ENCODE data around the gene LCNL1. TPM values are rescaled to one million over a fixed set of nuclear protein-coding genes. Genes with fewer than 3 reads are reported as not detected.

LCNL1 gene
- total RNA-seq, 1 donor from 2014 or later = 11.7 TPM

- TF ChIP-seq CTCF (IDR thresholded peaks at IDR 0.05; ENCODE audit: borderline replicate concordance) = no peak
- Histone ChIP-seq H3K27ac (replicated peaks) (no peak overlapping the region), H3K4me1 (peaks cover 21% of the 10 kb centered on the region), H3K36me3 (no peaks in the 10 kb centered on the region), H3K4me3 (no peak overlapping the region), H3K27me3 (ENCODE audit: low read depth) (no peaks in the 10 kb centered on the region), H3K9me3 (replicated peaks) (no peaks in the 10 kb centered on the region)
- DNase-seq = no peak
- intact Hi-C loops (cut with micrococcal nuclease) = no loop called here
Measured at GRCh38 chr9:136956604-136957003, 26.2 kb upstream of the LCNL1 start.

- DNase-seq = no peak
- TF ChIP-seq CTCF (IDR thresholded peaks at IDR 0.05; ENCODE audit: borderline replicate concordance) = no peak
- no peaks in the 10 kb centered on the region for H3K27me3 ChIP-seq (ENCODE audit: low read depth)
- no peaks in the 10 kb centered on the region for H3K9me3 ChIP-seq (replicated peaks)
- intact Hi-C loops (cut with micrococcal nuclease) = no loop called here
- no peak overlapping the region for H3K27ac ChIP-seq (replicated peaks)
- H3K36me3 ChIP-seq = no peaks in the 10 kb centered on the region
- peaks cover 21% of the 10 kb centered on the region for H3K4me1 ChIP-seq
- H3K4me3 ChIP-seq = no peak overlapping the region
Measured at GRCh38 chr9:136957461-136957860, 25.3 kb upstream of the LCNL1 start.

GRCh38 chr9:136957901-136958300 lies 24.9 kb upstream of the LCNL1 start:
- Histone ChIP-seq H3K4me1 (peaks cover 18% of the 10 kb centered on the region), H3K4me3 (no peak overlapping the region), H3K27me3 (ENCODE audit: low read depth) (no peaks in the 10 kb centered on the region), H3K27ac (replicated peaks) (no peak overlapping the region), H3K36me3 (no peaks in the 10 kb centered on the region), H3K9me3 (replicated peaks) (no peaks in the 10 kb centered on the region)
- intact Hi-C loops (cut with micrococcal nuclease) = no loop called here
- no peak for TF ChIP-seq CTCF (IDR thresholded peaks at IDR 0.05; ENCODE audit: borderline replicate concordance)
- DNase-seq = no peak

- intact Hi-C loops (cut with micrococcal nuclease) = no loop called here
- Histone ChIP-seq H3K9me3 (replicated peaks) (no peaks in the 10 kb centered on the region), H3K27ac (replicated peaks) (no peak overlapping the region), H3K4me3 (no peak overlapping the region), H3K4me1 (peaks cover 23% of the 10 kb centered on the region), H3K36me3 (no peaks in the 10 kb centered on the region), H3K27me3 (ENCODE audit: low read depth) (no peaks in the 10 kb centered on the region)
- no peak for TF ChIP-seq CTCF (IDR thresholded peaks at IDR 0.05; ENCODE audit: borderline replicate concordance)
- DNase-seq = no peak
Measured at GRCh38 chr9:136958473-136958872, 24.3 kb upstream of the LCNL1 start.

GRCh38 chr9:136958898-136959850 lies 23.6 kb upstream of the LCNL1 start:
- no peaks in the 10 kb centered on the region for H3K36me3 ChIP-seq
- peaks cover 30% of the 10 kb centered on the region for H3K4me1 ChIP-seq
- H3K9me3 ChIP-seq (replicated peaks) = no peaks in the 10 kb centered on the region
- no peaks in the 10 kb centered on the region for H3K27me3 ChIP-seq (ENCODE audit: low read depth)
- H3K4me3 ChIP-seq = no peak overlapping the region
- H3K27ac ChIP-seq (replicated peaks) = no peak overlapping the region
- intact Hi-C loops (cut with micrococcal nuclease) = no loop called here
- DNase-seq = no peak
- no peak for TF ChIP-seq CTCF (IDR thresholded peaks at IDR 0.05; ENCODE audit: borderline replicate concordance)

Data from left ventricle myocardium inferior (tissue), 1 donor.